GM18858 (cell line): Measurements from ENCODE around the gene TAOK2.
"Not testable (repeated sequence)": the region's sequence is repeated elsewhere in the genome, so short reads cannot be mapped to it uniquely, and the experiment has no call there.

Source experiments
- ATAC-seq: cut with Tn5 transposase; IDR thresholded peaks from one replicate; pipeline ENCODE4 v1.9.1; 2021; ENCODE audit not compliant: unreplicated experiment

The TAOK2 gene

DNA sequence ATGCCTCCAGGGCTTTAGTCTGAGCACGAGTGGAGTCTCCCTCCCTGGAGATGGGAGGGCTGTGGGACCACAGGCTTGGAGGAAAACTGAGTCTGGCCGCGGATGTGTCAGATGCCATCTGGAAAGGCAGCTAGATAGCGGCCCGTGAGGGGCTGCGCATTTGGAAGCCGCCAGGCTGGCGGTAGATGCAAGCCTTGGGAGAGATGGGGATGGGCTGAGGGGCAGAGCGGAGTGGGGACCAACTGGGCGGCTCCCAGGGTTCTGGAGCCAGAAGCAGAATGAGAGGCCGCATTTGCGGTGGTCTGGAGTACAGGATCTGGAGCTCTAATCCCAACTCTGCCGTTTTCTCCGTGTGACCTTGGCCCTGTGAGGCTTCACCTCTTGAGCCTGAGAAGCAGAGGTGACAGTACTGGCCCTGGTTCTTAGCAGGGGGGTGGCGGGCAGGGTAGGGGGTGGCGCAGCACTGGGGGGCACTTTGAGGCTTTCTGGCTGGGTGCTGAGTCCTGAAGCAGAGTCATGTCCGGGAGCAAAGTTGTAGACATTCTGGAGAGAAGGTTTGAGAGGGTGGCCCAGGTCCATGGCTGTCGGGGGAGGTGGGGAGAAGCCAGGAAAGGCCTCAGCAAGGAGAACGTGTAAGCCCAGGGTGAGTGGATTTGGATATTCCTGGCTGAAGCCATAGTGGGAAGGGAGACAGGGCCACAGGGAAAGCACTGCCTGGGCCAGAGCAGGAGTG lies 29.1 kb downstream of the TAOK2 start:
- ATAC-seq: no peak

DNA sequence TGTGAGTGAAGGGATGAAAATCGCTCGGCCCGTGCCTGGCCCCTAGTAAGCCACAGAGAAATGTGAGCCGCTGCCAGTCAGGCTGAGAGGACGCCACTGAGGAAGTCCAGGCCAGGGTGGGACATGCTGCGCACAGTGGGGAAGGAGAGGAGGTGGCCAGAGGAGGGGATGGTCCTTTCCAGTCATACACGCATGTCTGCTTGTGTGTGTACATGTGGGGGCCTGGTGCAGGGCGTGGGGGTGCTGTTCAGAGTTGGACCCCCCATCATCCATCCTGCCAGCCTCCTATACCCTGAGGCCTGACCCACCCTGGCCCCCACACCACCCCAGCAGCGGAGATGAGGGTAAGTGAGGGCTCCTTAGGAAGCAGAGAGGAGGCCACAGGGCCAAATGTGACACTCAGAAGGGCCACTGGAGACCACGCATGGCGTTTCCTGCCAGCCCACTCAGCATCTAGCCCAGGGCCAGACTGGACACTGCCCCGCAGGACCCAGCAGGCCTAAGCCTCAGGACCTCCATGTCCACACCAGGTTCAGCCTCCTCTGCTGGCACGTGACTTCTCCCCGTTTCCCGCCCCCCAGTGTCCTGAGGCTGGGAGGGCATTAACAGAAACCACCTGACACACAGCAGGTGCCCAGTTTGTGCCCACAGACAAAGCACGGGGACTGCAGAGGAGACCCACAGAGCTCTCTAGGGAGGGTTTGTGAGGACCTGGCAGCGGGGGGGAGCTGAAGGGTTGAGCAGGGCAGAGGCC lies 30.2 kb downstream of the TAOK2 start:
- no peak for ATAC-seq

DNA sequence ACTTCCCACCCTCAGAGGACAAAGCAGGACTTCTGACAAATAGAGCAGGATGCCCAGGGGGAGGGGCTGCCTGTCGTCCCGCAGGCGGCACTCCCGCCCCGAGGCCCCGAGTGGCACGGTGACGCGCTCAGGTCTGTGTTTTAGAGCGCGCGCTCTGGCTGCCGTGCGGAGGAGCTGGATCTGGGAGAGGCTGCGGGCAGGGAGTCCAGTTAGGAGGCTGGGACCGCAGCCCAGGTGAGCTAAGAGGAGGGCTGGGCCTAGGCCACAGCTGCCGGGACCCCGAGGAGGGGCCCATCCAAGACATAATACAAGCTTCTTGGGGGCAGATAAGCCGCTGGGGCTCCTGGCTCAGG lies 30.7 kb downstream of the TAOK2 start:
- no peak for ATAC-seq

DNA sequence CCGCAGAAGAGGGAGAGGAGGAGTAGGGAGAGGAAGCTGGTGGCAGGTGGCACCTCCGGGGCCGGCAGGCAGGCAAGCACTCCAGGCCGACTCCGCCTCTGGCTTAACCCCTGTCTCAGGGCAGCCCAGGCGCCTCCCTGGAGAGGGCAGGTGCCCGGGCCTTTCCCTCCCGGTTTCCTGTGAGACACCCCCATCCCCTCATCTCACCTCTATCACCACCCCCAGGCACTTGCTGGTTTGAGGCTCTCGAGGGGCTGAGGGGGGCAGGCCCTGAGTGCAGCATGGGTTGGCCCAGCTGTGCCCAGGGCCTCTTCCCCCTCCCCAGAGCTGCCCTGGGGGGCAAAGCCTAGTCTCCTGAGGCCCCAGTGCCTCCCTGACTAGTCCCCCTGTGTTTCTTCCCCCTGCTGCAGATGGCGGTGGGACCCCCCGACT lies 31.2 kb downstream of the TAOK2 start:
- ATAC-seq: no peak

DNA sequence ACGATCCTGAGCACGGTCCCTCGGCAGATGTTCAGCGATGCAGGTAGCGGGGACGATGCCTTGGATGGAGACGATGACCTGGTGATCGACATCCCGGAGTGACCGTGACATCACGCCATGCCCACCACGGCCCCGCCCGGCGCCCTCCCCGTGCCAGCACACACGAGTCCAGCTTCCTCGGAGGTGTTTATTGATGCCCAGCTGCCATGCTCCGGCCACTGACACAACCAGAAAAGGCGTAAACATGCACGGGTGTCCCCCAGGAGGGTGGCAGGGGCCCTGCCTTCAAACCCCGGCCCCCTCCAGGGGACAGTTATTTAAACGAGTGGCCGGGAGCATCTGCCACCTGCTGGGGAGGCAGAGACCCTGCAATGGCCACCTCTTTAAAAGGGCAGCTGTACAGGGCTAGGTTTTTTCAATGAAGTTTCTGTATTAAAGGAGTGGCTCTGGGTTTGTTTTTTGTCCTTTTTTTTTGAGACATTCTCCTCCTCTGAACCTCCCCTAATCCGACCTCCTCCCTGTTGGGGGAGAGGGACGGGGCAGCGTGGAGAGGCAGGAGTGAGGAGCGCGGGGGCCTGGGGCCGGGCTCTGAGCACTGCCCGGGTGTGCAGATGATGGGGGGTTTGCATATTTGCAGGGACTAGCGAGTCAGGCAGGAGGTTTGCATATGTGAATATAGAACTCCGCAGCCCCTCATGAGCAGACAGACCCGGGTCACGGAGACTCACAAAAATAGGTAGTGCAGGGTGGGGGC lies 31.9 kb downstream of the TAOK2 start:
- no peak for ATAC-seq

DNA sequence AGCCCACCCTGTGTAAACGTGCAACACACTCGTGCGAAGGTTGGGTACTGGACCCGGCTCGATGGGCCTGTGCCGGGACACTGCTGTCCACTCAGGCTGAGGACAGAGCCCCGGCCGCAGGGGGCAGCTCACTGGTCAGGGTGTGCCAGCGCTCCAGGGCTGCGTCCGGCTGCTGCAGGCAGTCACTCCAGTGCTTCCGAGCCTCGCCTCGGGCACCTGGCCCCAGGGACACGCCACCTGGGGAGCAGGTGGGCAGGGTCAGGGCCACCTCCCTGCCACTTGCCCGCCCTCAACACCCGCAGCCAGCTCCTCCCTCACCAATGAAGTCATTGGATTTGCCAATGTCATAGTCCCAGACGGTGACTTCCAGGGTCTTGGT lies 32.4 kb downstream of the TAOK2 start:
- ATAC-seq: no peak

DNA sequence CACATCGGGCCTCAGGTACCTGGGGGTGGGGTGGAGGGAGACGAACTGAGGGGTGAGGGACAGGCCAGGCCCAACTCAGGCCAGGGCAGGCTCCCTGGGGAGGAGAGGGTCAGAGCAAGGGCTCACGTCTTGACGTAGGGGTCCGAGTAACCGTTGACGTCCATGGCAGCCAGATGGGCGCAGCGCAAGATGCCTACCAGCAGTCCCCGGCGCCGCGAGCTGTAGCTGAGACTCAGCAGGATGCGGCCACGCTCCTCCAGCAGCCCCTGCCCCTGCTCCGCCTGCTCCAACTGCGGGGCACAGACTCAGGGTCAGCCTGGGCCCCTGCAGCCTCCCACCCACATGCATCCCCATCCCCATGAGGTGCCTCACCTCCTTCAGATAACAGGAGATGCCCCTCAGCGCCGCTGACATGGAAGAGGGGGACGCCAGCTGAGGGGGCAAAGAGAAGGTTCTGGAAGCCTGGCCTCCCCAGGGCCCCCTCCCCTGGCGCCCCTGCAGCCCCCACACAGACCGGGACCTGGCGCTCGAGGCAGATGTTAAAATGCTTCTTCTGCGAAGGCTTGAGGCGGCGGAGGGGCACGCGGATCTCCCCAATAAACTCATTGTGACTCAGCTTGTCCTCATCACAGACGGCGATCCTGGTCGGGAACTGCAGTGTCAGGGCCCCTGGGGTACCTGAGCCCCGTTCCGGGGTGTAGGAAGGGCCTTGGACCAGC lies 33.1 kb downstream of the TAOK2 start:
- ATAC-seq: no peak

DNA sequence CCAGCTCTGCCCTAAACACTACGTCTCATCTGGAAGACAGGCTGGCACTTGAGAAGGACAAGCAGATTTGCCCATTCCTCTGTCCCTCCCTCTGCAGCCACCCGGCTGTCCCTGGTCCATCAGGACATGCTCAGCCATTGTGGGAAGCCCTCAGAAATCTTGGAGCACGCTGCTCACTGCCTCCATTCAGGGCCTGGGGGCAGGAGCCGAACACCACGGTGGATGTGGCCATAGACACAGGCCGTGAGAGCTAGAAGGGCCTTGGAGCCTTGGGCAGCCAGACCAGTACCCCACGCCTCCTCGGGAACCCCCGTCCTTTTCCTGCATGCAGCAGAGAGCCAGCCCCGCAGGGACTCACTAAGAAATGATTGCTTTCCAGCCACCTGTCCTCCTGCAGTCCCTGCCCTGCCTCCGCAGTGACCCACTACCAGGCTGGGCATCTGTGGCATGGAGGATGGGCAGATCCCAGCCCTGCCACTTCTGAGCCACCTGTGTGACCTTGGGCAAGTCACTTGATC lies 33.8 kb downstream of the TAOK2 start:
- ATAC-seq: no peak

DNA sequence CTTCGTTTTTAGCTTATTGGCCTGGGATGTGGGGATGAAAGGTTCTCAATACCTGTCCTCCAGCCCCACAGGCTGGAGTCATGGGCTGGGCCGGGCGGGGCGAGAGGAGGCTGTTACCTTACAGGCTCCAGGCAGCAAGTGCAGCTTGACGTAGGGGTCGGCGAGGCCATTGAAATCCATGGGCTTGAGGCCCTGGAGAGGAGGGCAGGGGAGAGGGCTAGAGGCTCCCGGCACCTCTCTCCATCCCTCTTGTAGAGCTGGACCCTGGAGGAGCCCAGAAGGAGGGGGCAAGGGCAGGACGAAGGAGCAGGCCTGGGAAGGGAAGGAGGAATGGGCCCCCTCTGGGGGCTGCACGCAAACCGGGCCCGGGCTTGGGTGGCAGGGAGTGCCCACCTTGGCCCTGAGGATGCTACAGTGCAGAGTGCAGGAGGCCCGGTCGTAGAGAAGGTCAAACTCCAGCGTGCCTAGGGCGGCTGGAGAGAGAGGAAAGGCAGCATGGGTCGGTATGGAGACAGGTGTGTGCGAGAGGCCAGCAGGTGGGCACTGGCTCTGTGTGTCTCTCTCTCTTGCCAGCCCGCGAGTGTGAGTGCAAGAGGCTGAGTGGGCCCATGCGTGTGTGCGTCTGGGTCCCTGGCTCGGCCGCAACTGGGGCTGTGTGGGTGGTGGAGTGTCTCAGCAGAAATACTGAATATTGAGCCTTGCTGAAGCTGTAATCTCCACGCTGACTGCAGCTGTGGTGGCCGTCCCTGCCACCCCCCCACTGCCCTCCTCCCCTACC lies 35.6 kb downstream of the TAOK2 start:
- no peak for ATAC-seq

DNA sequence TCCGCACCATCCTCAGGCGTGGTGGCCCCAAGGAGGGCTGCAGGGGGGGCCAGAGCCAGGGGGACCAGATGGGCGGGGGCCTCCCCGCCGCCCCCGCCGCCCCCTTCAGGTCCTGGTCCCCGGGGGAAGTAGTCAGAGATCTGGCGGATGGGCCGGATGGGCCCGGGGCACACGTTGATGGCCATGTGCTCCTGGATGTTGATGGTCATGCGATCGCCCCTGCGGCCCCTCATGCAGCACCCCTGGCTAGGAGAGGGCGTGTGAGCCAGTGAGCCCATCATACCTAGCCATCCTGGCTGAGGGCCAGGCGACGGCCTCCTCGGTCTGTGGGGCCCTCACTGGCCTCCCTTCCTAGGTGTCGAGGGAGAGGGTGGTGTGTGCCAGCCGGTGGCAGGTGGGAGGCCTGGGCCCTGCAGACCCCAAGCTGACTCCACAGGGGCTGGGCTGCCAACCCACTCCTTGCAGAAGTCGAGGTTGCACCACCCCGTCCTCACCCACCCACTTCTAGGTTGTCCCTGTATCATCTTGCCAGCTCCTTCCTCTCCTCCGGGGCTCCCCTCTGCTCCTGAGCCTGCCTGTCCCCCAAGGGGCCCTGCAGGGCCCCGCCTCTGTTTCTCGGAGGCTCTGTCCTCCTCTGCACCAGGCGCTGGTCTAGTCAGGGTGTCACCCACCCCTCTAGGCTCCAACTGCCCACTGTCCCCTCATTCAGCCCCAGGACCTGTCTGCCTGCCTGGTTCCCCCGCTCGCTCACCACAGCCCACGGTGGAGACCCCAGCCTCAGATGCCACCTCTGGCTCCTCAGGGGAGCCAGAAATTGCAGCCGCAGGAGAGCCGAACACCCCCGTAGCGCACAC lies 36.5 kb downstream of the TAOK2 start:
- no peak for ATAC-seq

DNA sequence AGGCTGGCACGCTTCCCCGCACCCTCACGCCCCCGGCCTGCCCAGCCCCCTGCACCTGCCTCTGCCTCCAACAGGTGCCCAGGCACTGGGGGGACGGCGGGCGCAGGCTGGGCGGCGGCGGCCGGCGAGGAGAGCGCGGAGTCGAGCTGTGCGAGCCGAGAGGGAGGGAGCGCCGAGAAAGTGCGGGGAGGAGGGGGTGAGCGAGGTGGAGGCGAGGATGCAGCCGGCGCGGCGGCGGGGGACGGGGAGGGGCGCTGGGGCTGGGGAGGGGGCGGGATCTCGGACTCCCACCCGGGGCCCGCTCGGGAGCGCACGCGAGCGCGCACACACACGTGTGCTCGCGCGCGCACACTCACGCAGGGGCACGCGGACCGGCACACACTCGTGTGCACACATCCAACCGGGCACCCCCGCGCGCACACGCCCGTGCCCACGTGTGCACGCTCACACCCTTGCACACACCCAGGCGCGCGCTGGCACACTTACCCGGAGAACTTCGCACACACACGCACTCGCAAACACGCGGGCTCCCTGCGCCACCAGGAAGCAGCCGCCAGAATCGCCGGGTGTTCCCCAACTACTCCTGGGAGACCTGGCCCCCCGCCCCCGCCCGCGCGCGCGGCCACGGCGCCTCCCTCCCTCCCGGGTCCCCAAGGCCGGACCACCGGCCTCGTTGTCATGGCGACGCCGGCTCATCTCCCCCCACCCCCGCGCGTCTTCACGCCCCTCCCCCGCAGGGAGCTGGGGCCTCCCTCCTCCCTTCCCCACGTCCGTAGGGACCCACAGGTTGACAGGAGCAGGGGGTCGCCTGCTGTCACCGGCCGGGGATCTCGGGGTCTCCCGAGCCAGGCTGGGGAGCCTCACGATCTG lies 37.4 kb downstream of the TAOK2 start, which contains the start of gene DOC2A:
TSS of gene DOC2A (minus strand) at position 184 of the 870 bp plus-strand sequence. CDS start 805 bp downstream, outside the sequence.
- ATAC-seq: no peak

DNA sequence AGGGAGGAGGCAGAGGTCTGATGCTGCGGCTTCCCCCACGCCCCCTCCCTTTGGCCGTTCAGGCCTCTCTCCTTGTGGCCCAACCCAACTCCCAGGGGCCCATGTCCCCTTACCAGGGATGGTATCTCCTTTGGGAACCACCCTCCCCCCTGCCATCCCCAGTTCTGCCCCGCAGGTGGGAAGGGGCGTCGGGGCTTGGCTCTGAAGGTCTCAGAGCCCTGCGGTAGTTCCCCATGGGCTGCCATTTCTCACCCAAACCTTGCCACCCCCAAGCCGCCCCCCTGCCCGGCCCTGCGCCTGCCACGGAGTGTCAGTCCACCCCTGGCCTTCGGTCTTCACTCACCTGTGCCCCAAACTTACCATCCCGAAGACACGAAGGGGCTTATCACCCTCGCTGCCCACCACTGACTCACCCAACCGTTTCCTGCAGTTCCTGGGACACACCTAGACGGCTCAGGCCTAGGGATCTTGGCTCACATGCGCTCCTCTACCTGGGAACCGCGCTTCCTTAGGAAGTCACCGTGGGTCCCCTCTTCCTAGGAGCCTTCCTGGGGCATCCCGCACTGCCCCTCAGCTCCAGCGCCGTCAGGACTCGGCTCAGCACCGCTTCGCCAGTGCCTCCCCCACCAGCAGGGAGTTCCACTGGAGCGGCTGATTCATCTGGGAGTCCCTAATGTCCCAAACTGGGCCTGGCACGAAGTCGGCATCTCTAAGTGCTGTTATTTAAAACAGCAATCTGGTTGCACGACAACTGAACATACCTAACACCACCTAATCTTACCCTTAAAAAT lies 38.2 kb downstream of the TAOK2 start:
- no peak for ATAC-seq

DNA sequence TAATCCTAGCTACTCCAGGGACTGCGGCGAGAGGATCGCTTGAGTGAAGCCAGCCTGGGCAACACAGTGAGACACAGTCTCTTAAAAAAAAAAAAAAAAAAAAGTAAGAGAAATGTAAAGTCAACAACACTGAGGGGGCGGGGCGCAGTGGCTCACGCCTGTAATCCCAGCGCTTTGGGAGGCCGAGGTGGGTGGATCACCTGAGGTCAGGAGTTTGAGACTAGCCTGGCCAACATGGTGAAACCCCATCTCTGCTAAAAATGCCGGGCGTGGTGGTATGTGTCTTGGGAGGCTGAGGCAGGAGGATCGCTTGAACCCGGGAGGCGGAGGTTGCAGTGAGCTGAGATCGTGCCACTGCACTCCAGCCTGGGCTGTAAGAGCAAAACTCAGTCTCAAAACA lies 38.9 kb downstream of the TAOK2 start:
- ATAC-seq: not testable (repeated sequence)

DNA sequence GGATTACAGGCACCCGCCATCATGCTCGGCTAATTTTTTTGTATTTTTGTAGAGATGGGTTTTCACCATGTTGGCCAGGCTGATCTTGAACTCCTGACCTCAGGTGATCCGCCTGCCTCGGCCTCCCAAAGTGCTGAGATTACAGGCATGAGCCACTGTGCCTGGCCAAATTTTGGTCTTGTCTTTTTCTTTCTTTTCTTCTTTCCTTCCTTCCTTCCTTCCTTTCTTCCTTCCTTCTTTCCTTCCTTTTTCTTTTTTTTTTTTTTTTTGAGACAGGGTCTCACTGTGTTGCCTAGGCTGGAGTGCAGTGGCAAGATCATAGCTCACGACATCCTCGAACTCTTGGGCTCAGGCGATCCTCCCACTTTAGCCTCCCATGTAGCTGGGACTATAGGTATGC lies 41.8 kb downstream of the TAOK2 start:
- ATAC-seq: not testable (repeated sequence)

DNA sequence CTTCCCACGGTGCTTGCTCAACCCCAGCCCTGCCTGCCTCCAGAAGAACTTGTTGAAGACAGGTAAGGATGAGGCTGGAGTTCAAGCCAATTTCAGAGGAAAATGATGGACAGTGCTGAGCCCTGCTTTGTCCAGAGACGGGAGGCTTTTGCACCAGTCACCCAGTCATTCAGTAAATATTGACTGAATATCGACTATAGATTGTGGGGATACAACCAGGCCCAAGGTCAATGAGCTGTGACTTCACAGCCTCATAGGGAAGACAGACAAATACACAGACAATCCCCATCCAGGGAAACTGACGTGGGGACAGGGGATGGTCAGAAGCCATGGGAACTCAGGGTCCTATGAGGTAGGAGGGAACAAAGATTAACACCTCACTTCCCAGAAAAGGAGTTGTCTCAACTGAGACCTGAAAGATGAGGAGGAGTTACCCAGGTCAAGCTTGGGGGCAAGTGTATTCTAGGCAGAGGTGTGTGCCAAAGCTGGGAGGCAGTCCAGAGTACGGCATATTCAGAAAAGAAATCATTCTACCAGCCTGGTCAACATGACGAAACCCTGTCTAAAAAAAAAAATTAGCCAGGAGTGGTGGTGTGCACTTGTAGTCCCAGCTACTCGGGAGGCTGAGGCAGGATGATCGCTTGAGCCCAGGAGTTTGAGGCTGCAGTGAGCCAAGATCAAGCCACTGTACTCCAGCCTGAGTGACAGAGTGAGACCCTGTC lies 43.0 kb downstream of the TAOK2 start:
- no peak for ATAC-seq

DNA sequence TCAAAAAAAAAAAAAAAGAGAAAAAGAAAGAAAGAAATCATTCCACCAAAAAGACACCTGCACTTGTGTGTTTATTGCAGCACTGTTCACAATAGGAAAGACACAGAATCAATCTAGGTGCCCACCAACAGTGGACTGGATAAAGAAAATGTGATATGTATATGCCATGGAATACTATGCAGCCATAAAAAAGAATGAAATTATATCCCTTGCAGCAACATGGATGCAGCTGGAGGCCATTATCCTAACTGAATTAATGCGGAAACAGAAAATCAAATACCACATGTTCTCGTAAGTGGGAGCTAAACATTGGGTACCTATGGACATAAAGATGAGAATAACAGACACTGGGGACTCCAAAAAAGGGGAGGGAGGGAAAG lies 43.6 kb downstream of the TAOK2 start:
- no peak for ATAC-seq

DNA sequence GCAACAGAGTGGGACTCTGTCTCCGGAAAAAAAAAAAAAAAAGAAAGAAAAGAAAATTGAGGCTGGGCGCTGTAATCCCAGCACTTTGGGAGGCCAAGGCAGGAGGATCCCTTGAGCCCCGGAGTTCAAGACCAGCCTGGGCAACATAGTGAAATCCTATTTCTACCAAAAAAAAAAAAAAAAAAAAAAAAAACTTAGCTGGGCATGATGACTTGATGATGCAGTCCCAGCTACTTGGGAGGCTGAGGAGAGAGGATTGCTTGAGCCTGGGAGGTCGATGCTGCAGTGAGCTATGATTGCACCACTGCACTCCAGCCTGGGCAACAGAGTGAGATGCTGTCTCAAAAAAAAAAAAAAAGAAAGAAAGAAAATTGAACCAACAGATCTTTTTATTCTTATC lies 44.3 kb downstream of the TAOK2 start:
- not testable (repeated sequence) for ATAC-seq
